Lung microvascular endothelial cell (primary cell): ENCODE data around the gene MRPL52. TPM values are rescaled to one million over a fixed set of nuclear protein-coding genes. Genes with fewer than 3 reads are reported as not detected.
A peak's percentile ranks its signal among the peaks of the same experiment; 100 is the strongest.
"Not testable (repeated sequence)": the region's sequence is repeated elsewhere in the genome, so short reads cannot be mapped to it uniquely, and the experiment has no call there.

Experiments
- DNase-seq, 2 donors: peaks; one replicate each; pipeline versions ENCODE4 v3.0.0 to v3.0.0-alpha.2; 2010; ENCODE audit warnings: low read depth in 2 of 2
- total RNA-seq: library from RNA; depleted of rRNA; stranded (reverse); fragments of >200 nt; gene quantifications from 2 replicates; pipeline ENCODE4 v1.2.1, GENCODE V29; 2014

The MRPL52 gene
- total RNA-seq = 43.7 and 46.9 TPM in 2 replicates

GRCh38 chr14:22829661-22830442, at the start of gene MRPL52:
Gene MRPL52 (plus strand): TSS chr14:22829887. CDS start chr14:22829913, 26 bp downstream.
- peak; percentile 88 to 90 for DNase-seq

DNA sequence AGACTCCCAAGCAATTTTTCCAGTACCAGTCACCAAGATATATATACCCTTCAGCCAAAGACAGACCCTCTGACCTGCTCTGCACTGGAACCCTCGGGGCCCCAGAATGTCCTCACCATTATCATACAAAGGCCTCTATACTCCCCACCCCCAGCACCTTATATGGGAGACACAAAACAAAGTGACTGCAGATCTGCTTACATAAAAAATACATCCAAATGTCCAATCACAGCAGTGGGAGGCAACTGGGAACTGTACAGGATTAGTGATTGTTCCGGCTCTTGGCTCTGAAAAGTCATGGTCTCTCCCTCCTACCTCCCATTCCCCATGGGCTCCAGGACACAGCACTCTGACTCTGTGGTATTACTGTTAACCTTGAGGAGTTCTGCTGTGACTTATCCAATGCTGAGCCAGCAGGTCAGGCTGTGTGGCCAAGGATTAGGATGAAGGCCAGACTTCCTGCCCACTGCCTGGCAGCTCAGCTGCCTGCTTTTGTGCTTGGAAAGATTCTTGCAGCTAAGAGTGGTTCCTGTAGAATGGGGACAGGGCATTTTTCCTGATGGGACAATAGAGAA, 49.5 kb upstream of the MRPL52 start:
- peak in 1 of 2 donors; percentile 12 for DNase-seq

GRCh38 chr14:22780941-22781300, 48.8 kb upstream of the MRPL52 start:
- no peak for DNase-seq

DNA sequence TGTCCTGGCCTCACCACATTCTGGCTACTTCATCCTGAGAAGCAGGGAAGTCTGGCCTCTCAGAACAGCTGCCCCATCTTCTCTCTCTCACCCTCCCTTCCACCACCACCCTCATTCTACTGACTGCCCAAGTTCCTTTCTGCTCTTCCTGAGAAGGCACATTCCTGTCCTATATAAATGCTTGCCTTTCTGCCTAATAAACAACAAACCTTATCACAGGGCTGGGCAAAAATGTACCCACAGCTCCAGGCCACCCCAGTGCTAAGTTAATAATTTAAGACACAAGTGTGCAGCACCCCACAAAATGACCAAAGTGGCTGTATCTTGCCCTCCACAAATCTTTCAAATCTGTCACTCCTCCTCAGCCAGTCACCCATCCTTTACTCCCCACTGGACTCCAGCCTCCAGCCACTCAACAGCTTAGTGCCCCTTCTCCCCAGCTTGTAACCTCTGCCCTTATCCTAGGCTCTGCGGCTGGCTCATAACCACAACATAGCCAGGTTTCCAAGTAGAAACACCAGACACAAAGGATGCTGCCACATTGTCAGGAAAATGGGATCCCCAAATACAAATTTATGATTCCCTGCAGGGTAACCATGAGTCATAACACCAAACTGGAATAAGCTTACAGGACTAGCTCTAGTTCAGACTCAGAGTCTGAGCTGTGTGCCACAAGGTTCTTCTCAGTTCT, 48.2 kb upstream of the MRPL52 start:
- DNase-seq = no peak

GRCh38 chr14:22786685-22787084, 43.0 kb upstream of the MRPL52 start:
- DNase-seq = no peak

DNA sequence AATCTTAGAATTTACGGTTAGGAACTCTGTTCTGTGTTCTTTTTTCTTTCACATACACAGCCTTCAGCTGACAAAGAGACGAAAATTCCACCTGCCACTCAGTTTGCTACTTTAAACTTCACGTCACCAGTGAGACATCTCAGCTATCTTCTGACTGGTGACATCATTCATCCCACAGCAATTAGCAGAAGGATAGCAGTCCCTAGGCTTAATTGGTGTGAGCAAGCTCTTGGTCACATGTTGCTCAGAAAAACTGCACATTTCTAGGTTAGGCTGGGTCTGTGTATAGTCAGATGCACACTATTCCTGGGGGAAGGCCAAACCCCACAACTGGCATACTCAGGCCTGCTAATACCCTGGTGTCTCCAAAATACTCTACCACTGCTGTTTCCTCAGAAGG, 38.4 kb upstream of the MRPL52 start:
- DNase-seq = no peak

- no peak for DNase-seq
Observed at GRCh38 chr14:22792158-22792557, 37.5 kb upstream of the MRPL52 start.

GRCh38 chr14:22793550-22793949, 36.1 kb upstream of the MRPL52 start:
- not testable (repeated sequence) for DNase-seq

- no peak for DNase-seq
Observed at GRCh38 chr14:22793976-22794375, 35.7 kb upstream of the MRPL52 start.

GRCh38 chr14:22794551-22794951, 35.1 kb upstream of the MRPL52 start:
- DNase-seq = no peak

- no peak for DNase-seq
Observed at GRCh38 chr14:22796087-22796707, 33.5 kb upstream of the MRPL52 start.

- no peak for DNase-seq
Observed at GRCh38 chr14:22797017-22797917, 32.4 kb upstream of the MRPL52 start.

DNA sequence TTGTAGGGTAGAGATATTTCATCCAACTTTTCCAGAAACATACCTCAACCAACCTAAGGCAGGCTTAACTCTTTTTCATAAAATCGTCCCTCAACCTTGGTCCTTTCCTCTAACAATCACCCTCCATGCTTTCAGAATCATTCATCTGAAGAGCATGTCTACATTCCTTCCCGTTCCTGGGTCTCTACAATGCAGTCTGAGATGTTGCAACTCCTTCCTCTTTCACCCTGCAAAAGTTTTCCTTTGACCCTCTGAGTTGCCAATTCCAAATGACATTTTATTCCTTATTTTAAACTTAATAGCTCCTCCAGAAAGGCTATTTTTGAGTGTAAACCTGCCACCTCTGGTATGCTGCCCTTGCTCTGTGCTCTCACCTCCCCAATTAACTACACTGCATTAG, 31.2 kb upstream of the MRPL52 start:
- no peak for DNase-seq

GRCh38 chr14:22800346-22800745, 29.3 kb upstream of the MRPL52 start:
- DNase-seq = no peak

GRCh38 chr14:22801716-22802115, 28.0 kb upstream of the MRPL52 start:
- no peak for DNase-seq

DNA sequence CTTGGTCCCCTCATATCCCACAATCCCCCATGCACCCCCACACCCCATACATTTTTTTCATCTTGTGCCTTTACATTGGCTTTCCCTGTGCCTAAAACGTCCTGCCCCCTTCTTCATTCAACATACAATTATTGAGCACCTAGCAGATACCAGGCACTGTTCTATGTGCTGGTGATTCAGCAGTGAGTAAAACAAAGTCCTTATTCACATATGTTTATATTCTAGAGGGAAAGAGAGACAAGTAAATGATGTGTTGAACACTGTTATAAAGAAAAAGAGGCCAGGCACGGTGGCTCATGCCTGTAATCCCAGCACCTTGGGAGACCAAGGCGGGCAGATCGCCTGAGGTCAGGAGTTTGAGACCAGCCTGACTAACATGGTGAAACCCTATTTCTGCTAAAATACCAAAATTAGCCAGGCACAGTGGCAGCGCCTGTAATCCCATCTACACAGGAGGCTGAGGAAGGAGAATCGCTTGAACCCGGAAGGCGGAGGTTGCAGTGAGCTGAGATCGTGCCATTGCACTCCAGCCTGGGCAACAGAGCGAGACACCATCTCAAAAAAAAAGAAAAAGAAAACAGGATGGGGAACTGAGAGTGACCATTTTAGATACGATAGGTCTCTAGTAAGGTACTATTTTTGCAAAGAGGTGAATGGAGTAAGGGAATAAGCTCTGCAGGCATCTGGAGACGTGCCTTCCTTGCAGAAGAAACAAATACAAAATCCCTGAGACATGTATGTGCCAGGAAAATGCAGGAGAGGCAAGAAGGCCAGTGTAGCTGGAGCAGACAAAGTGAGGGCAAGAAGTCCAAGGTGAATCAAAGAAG, 26.6 kb upstream of the MRPL52 start:
- no peak for DNase-seq

DNA sequence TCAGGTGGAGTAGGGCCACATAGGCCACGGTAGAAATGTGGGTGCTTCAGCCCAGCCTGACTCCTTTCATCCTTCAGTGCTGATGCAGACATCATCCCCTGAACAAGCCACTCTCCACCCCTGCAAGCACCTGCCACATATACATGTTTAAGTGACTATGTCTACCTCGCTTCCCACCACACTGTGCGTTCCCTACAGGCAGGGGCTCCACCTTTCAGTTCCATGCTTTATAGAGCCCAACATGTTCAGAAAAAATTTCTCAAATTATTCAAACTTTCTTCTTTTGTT, 26.1 kb upstream of the MRPL52 start:
- DNase-seq = no peak

GRCh38 chr14:22805235-22805634, 24.5 kb upstream of the MRPL52 start:
- DNase-seq = not testable (repeated sequence)

DNA sequence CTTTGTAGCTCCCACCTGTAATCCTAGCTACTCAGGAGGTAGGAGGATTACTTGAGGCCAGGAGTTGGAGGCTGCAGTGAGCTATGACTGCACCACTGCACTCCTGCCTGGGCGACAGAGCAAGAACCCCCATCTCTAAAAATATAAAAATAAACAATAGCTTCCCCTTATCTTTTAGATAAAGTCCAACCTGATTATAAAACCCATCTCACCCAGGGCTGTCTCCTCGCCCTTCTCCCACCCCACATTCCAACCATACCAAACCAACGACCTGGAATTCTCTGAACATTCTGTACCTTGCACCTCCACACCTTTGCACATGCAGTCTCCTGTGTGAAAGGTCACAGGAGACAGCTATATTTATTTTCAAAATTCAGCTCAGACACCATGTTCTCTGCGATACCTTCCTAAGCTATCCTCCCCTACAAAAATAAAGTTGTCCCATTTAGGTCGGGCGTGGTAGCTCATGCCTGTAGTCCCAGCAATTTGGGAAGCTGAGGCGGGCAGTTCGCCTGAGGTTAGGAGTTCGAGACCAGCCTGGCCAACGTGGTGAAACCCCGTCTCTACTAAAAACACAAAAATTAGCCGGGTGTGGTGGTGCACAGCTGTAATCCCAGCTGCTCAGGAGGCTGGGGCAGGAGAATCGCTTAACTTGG, 22.1 kb upstream of the MRPL52 start:
- DNase-seq = no peak
